Memory B cell (primary cell): ENCODE measurements around the gene HCFC1.
A peak's percentile ranks its signal among the peaks of the same experiment; 100 is the strongest.

Experiments
- ATAC-seq: fragments of 150-1000 bp; cut with Tn5 transposase; 2 replicates; pipeline ENCODE4 v1.10.0; 2021; ENCODE audit warnings: low read depth, mild to moderate bottlenecking, moderate library complexity
- DNase-seq, 2 donors: peaks; one replicate each; pipeline ENCODE4 v3.0.0; 2022; ENCODE audit warnings: low spot score in 2 of 2
- H3K27ac Mint-ChIP-seq: one replicate; pipeline ENCODE4 v1.8.0; 2022; ENCODE audit warnings: mild to moderate bottlenecking, moderate library complexity, mixed read lengths
- H3K27me3 Mint-ChIP-seq: one replicate; pipeline ENCODE4 v1.8.0; 2022; ENCODE audit warnings: mixed read lengths
- H3K36me3 Mint-ChIP-seq: one replicate; pipeline ENCODE4 v1.8.0; 2022; ENCODE audit warnings: mild to moderate bottlenecking, mixed read lengths
- H3K4me1 Mint-ChIP-seq: one replicate; pipeline ENCODE4 v1.8.0; 2022; ENCODE audit warnings: mixed read lengths
- H3K4me3 Mint-ChIP-seq: one replicate; pipeline ENCODE4 v1.8.0; 2022; ENCODE audit warnings: mild to moderate bottlenecking, moderate library complexity, mixed read lengths
- H3K9me3 Mint-ChIP-seq: one replicate; pipeline ENCODE4 v1.8.0; 2022; ENCODE audit warnings: mixed read lengths

Gene HCFC1

GRCh38 chrX:153964105-153964504, 7.5 kb downstream of the HCFC1 start:
- peaks cover 24% of the 10 kb centered on the region for H3K4me1 Mint-ChIP-seq
- no peaks in the 10 kb centered on the region for H3K27me3 Mint-ChIP-seq
- H3K4me3 Mint-ChIP-seq: no peak overlapping the region
- peaks cover 3% of the 10 kb centered on the region for H3K36me3 Mint-ChIP-seq
- H3K9me3 Mint-ChIP-seq: no peaks in the 10 kb centered on the region
- no peak overlapping the region for H3K27ac Mint-ChIP-seq
- ATAC-seq: no peak
- no peak for DNase-seq

GRCh38 chrX:153963546-153963945, 8.1 kb downstream of the HCFC1 start:
- H3K4me1 Mint-ChIP-seq: peaks cover 24% of the 10 kb centered on the region
- H3K9me3 Mint-ChIP-seq: no peaks in the 10 kb centered on the region
- H3K36me3 Mint-ChIP-seq: peaks cover 3% of the 10 kb centered on the region
- H3K27ac Mint-ChIP-seq: no peak overlapping the region
- H3K27me3 Mint-ChIP-seq: no peaks in the 10 kb centered on the region
- ATAC-seq (no peak), DNase-seq (no peak)
- no peak overlapping the region for H3K4me3 Mint-ChIP-seq

GRCh38 chrX:153961292-153961691, 10.3 kb downstream of the HCFC1 start:
- Mint-ChIP-seq H3K4me3 (no peak overlapping the region), H3K9me3 (no peaks in the 10 kb centered on the region), H3K27me3 (no peaks in the 10 kb centered on the region), H3K36me3 (peaks cover 5% of the 10 kb centered on the region), H3K27ac (no peak overlapping the region), H3K4me1 (peaks cover 10% of the 10 kb centered on the region)
- DNase-seq (no peak), ATAC-seq (no peak)

- ATAC-seq (no peak), DNase-seq (no peak)
- Mint-ChIP-seq H3K27ac (no peak overlapping the region), H3K4me3 (no peak overlapping the region), H3K4me1 (peaks cover 5% of the 10 kb centered on the region), H3K9me3 (no peaks in the 10 kb centered on the region), H3K36me3 (peaks cover 5% of the 10 kb centered on the region), H3K27me3 (no peaks in the 10 kb centered on the region)
Measured at GRCh38 chrX:153960786-153961185, 10.8 kb downstream of the HCFC1 start.

GRCh38 chrX:153960077-153960476, 11.5 kb downstream of the HCFC1 start:
- H3K27me3 Mint-ChIP-seq: no peaks in the 10 kb centered on the region
- DNase-seq (no peak), ATAC-seq (no peak)
- no peaks in the 10 kb centered on the region for H3K9me3 Mint-ChIP-seq
- no peak overlapping the region for H3K4me3 Mint-ChIP-seq
- H3K36me3 Mint-ChIP-seq: peaks cover 5% of the 10 kb centered on the region
- no peaks in the 10 kb centered on the region for H3K4me1 Mint-ChIP-seq
- H3K27ac Mint-ChIP-seq: no peak overlapping the region

- Mint-ChIP-seq H3K9me3 (no peaks in the 10 kb centered on the region), H3K27me3 (no peaks in the 10 kb centered on the region), H3K27ac (no peak overlapping the region), H3K4me3 (no peak overlapping the region), H3K36me3 (peaks cover 5% of the 10 kb centered on the region), H3K4me1 (no peaks in the 10 kb centered on the region)
- ATAC-seq (no peak), DNase-seq (no peak)
Measured at GRCh38 chrX:153959649-153960048, 12.0 kb downstream of the HCFC1 start.

- no peak for ATAC-seq
- DNase-seq: no peak
- H3K4me3 Mint-ChIP-seq: no peak overlapping the region
Measured at GRCh38 chrX:153958605-153959004, 13.0 kb downstream of the HCFC1 start.

GRCh38 chrX:153957224-153957623, 14.4 kb downstream of the HCFC1 start:
- ATAC-seq (no peak), DNase-seq (no peak)
- H3K27ac Mint-ChIP-seq: no peak overlapping the region
- peaks cover 3% of the 10 kb centered on the region for H3K4me1 Mint-ChIP-seq
- H3K4me3 Mint-ChIP-seq: no peak overlapping the region
- no peaks in the 10 kb centered on the region for H3K9me3 Mint-ChIP-seq
- H3K36me3 Mint-ChIP-seq: peaks cover 7% of the 10 kb centered on the region
- H3K27me3 Mint-ChIP-seq: no peaks in the 10 kb centered on the region

More at GRCh38 chrX:153958605-153959004, 13.0 kb downstream of the HCFC1 start:
- Mint-ChIP-seq H3K4me1 (no peaks in the 10 kb centered on the region), H3K9me3 (no peaks in the 10 kb centered on the region), H3K27ac (no peak overlapping the region), H3K27me3 (no peaks in the 10 kb centered on the region), H3K36me3 (peaks cover 7% of the 10 kb centered on the region)

- H3K4me1 Mint-ChIP-seq: peaks cover 3% of the 10 kb centered on the region
- H3K9me3 Mint-ChIP-seq: no peaks in the 10 kb centered on the region
- H3K36me3 Mint-ChIP-seq: peaks cover 7% of the 10 kb centered on the region
- H3K27ac Mint-ChIP-seq: no peak overlapping the region
- no peaks in the 10 kb centered on the region for H3K27me3 Mint-ChIP-seq
- no peak overlapping the region for H3K4me3 Mint-ChIP-seq
- DNase-seq: no peak
- ATAC-seq: no peak
Measured at GRCh38 chrX:153956044-153956907, 15.3 kb downstream of the HCFC1 start.

- Mint-ChIP-seq H3K27ac (no peak overlapping the region), H3K36me3 (peaks cover 4% of the 10 kb centered on the region), H3K27me3 (no peaks in the 10 kb centered on the region)
Measured at GRCh38 chrX:153955228-153955732, 16.3 kb downstream of the HCFC1 start.

GRCh38 chrX:153954558-153955227, 16.9 kb downstream of the HCFC1 start:
- Mint-ChIP-seq H3K27ac (no peak overlapping the region), H3K9me3 (no peaks in the 10 kb centered on the region), H3K4me3 (no peak overlapping the region), H3K36me3 (peaks cover 4% of the 10 kb centered on the region), H3K27me3 (no peaks in the 10 kb centered on the region), H3K4me1 (peaks cover 3% of the 10 kb centered on the region)
- ATAC-seq (no peak), DNase-seq (no peak)

More at GRCh38 chrX:153955228-153955732, 16.3 kb downstream of the HCFC1 start:
- ATAC-seq (no peak), DNase-seq (no peak)
- H3K4me3 Mint-ChIP-seq: no peak overlapping the region
- H3K9me3 Mint-ChIP-seq: no peaks in the 10 kb centered on the region
- peaks cover 3% of the 10 kb centered on the region for H3K4me1 Mint-ChIP-seq

GRCh38 chrX:153953892-153954557, 17.6 kb downstream of the HCFC1 start:
- DNase-seq (no peak), ATAC-seq (no peak)
- Mint-ChIP-seq H3K27ac (no peak overlapping the region), H3K36me3 (peaks cover 4% of the 10 kb centered on the region), H3K27me3 (no peaks in the 10 kb centered on the region), H3K4me1 (peaks cover 3% of the 10 kb centered on the region), H3K9me3 (no peaks in the 10 kb centered on the region), H3K4me3 (no peak overlapping the region)

GRCh38 chrX:153953342-153953830, 18.2 kb downstream of the HCFC1 start:
- ATAC-seq (peak; percentile 73), DNase-seq (peak; percentile 73 to 91)
- peaks cover 3% of the 10 kb centered on the region for H3K4me1 Mint-ChIP-seq
- H3K27ac Mint-ChIP-seq: peak overlapping the region; percentile 75
- no peaks in the 10 kb centered on the region for H3K27me3 Mint-ChIP-seq
- H3K4me3 Mint-ChIP-seq: no peak overlapping the region
- H3K36me3 Mint-ChIP-seq: peaks cover 4% of the 10 kb centered on the region
- no peaks in the 10 kb centered on the region for H3K9me3 Mint-ChIP-seq
